ENCODE results near the gene FLT4.

- no peak for TF ChIP-seq EZH2 (IDR thresholded peaks at IDR 0.05)
- TF ChIP-seq POLR2AphosphoS5 (IDR thresholded peaks at IDR 0.05; ENCODE audit: borderline replicate concordance, low read depth, low read length): no peak
Observed at GRCh38 chr5:180598797-180599589, 50.4 kb downstream of the FLT4 start.

Data from SK-N-MC (cell line).